GM19455 (cell line): ENCODE data around the gene KRTAP4-3.
"Not testable (repeated sequence)": the region's sequence is repeated elsewhere in the genome, so short reads cannot be mapped to it uniquely, and the experiment has no call there.

ENCODE experiments used
- ATAC-seq: cut with Tn5 transposase; IDR thresholded peaks from one replicate; pipeline ENCODE4 v1.9.1; 2021; ENCODE audit not compliant: unreplicated experiment

KRTAP4-3 gene

GRCh38 chr17:41168121-41168520 lies at the start of gene KRTAP4-3:
Gene KRTAP4-3, minus strand, starts transcription at chr17:41168221. Its CDS starts 49 bp downstream, at chr17:41168172.
- ATAC-seq, result no peak

GRCh38 chr17:41215681-41216080 lies 47.7 kb upstream of the KRTAP4-3 start:
- ATAC-seq, result no peak

- no peak for ATAC-seq
Observed at GRCh38 chr17:41212524-41213169, 44.6 kb upstream of the KRTAP4-3 start.

GRCh38 chr17:41211845-41212466 lies 43.9 kb upstream of the KRTAP4-3 start:
- no peak for ATAC-seq

GRCh38 chr17:41199421-41200078 lies 31.5 kb upstream of the KRTAP4-3 start:
- ATAC-seq, result no peak

- ATAC-seq, result no peak
Observed at GRCh38 chr17:41196068-41196467, 28.0 kb upstream of the KRTAP4-3 start.

- ATAC-seq, result no peak
Observed at GRCh38 chr17:41190328-41190727, 22.3 kb upstream of the KRTAP4-3 start.

- not testable (repeated sequence) for ATAC-seq
Observed at GRCh38 chr17:41189837-41190318, 21.9 kb upstream of the KRTAP4-3 start, which contains the start of gene KRTAP9-1. Gene KRTAP9-1, plus strand, starts transcription at chr17:41189887. Its CDS starts 0 bp downstream, at chr17:41189887.

- no peak for ATAC-seq
Observed at GRCh38 chr17:41186872-41187271, 18.9 kb upstream of the KRTAP4-3 start.

GRCh38 chr17:41185001-41185400 lies 17.0 kb upstream of the KRTAP4-3 start:
- no peak for ATAC-seq

- no peak for ATAC-seq
Observed at GRCh38 chr17:41184480-41184961, 16.5 kb upstream of the KRTAP4-3 start, which contains the start of gene KRTAP4-1. Gene KRTAP4-1, minus strand, starts transcription at chr17:41184911. Its CDS starts 57 bp downstream, at chr17:41184854.

GRCh38 chr17:41178843-41179616 lies 11.0 kb upstream of the KRTAP4-3 start:
- ATAC-seq, result no peak

GRCh38 chr17:41178341-41178740 lies 10.3 kb upstream of the KRTAP4-3 start:
- no peak for ATAC-seq

GRCh38 chr17:41177727-41178271 lies 9.8 kb upstream of the KRTAP4-3 start, which contains the start of gene KRTAP4-2:
Gene KRTAP4-2, minus strand, starts transcription at chr17:41178221. Its CDS starts 57 bp downstream, at chr17:41178164.
- no peak for ATAC-seq

- no peak for ATAC-seq
Observed at GRCh38 chr17:41176744-41177387, 8.8 kb upstream of the KRTAP4-3 start.

- no peak for ATAC-seq
Observed at GRCh38 chr17:41171886-41172285, 3.9 kb upstream of the KRTAP4-3 start.

- ATAC-seq, result no peak
Observed at GRCh38 chr17:41167561-41167960, 460 bp downstream of the KRTAP4-3 start.

GRCh38 chr17:41163828-41164227 lies 4.2 kb downstream of the KRTAP4-3 start:
- ATAC-seq, result no peak

- ATAC-seq, result no peak
Observed at GRCh38 chr17:41160648-41161047, 7.4 kb downstream of the KRTAP4-3 start, which contains the start of gene KRTAP4-4. Gene KRTAP4-4, minus strand, starts transcription at chr17:41160748. Its CDS starts 57 bp downstream, at chr17:41160691.

GRCh38 chr17:41160190-41160589 lies 7.8 kb downstream of the KRTAP4-3 start:
- not testable (repeated sequence) for ATAC-seq
